SU-DHL-6 (cell line): ENCODE measurements around the gene KNTC1.

Experiments used
- CTCF ChIP-seq: fragments of 200-600 bp; sonication (generic); IDR thresholded peaks from one replicate; pipeline ENCODE4 v1.5.1; 2017; ENCODE audit warnings: antibody characterized with exemption, mild to moderate bottlenecking, low read length, moderate library complexity; ENCODE audit not compliant: insufficient read depth, poor library complexity, severe bottlenecking
- EZH2phosphoT487 ChIP-seq: fragments of 200-600 bp; sonication (generic), shearing (Covaris generic); conservative IDR thresholded peaks from 2 replicates; pipeline ENCODE4 v1.6.1; 2018; ENCODE audit warnings: mild to moderate bottlenecking, antibody characterized with exemption, low read length, moderate library complexity, mixed read lengths

GRCh38 chr12:122508163-122508562 is 18.9 kb upstream of the KNTC1 start:
- TF ChIP-seq CTCF, result no peak
- TF ChIP-seq EZH2phosphoT487, result no peak
